ENCODE data around the gene SHLD1.

- TF ChIP-seq CTCF (IDR thresholded peaks at IDR 0.05) (no peak), POLR2A (IDR thresholded peaks at IDR 0.05) (no peak)
Measured at GRCh38 chr20:5884465-5885335, 134.5 kb downstream of the SHLD1 start.
